Medulla oblongata (tissue), 1 donor: ENCODE data around the gene TLN1.

Source experiments
- DNase-seq: peaks from one replicate; pipeline ENCODE4 v3.0.0-alpha.2; 2015; ENCODE audit errors: extremely low spot score

Gene TLN1

DNA sequence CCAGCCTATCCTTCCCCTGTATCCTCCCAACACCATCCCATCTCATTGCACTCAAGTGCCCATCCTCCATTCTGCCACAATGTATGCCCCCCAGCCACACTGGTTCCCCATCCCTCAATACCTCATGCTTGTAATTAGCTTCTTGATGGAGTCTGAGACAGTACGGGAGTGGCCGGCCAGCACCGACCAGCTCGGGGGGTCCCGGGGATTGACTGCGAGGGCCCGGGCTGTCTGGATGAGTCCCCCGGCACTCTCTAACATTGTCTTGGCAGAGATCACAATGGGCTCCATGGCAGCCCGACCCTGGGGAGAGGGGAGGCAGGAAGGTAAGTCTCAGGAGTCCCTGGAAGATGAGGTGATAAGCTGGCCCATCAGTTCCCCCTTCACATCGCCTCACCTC, 25.0 kb downstream of the TLN1 start:
- no peak for DNase-seq

DNA sequence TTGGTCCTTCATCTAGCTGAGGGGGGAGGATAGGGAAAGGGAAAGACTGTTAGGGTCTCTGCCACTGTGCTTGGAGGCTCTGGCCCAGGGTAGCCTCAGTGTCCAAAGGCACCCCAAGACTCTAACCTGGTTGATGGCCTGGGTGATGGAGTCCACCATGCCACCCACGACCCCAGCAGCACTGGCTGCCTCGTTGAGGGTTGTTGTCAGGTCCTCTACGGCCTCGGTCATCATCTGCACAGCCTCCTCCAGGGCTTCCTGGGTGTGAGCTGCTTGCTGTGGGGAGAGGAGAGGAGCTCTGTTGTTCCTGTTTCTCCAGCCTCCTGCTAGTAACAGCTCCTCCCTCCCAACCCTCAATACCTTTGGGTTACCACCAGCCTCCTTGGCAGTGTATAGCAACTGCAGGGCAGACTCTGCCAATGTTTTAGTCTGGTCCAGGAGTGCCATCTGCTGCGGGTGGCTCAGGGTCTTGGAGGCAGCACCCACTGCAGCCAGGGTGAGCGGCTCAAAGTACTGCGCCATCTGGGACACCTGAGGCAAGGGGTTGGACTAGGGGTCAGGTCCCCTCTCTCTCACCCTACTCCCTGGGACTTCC, 26.1 kb downstream of the TLN1 start:
- no peak for DNase-seq

DNA sequence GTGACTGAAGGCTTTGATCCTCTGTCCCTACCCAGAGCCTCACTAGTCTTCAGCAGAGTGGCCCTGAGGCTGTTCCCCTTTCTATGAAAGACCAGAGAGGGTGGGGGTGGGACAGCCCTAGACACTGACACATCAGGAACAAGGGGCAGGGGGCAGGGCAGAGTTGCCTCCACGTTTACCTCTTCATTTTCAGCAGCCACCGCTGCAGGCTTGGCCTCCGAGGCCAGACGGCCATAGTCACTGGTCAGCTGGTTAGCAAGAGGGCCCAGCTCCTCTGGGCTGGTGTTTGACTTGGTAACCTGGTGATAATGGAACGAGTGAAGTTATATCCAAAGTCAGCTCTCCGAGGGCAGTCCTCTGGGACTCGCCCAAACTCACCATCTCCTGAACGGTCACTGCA, 26.6 kb downstream of the TLN1 start:
- no peak for DNase-seq

DNA sequence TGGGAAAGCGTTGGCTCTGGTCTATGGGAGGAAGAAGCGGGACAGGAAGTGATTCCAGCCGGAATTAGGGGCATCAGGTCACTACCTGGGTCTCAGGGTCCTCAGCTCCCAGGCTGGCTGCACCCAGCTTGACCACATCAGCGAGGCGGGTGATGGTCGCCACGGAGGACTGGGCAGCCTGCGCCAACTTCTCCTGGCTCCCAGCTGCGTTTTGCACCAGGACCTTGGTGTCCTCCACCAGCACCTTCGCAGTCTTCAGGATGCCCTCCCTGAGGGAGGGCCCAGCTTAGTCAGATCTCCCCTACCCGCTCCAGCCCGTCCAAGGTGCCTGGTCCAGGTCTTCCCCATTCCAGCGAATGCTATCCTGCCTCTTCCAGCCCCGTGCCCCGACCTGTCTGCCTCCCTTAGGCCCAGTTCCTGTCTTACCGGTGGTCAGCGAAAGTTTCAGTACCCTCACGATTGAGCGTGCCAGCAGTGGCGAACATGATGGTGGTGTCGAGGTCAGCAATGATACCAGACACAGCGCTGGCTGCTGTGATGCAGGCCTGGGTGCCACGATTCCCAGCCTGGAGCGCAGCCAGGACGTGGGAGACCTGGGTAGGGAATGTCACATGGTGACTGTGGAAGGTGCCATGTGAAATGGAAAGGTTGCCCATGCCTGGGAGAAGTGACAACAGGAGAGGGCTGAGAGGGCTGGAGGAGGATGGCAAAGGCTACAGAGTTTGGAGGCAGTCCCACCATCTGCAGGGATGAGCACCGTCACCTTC, 27.9 kb downstream of the TLN1 start:
- DNase-seq = no peak

DNA sequence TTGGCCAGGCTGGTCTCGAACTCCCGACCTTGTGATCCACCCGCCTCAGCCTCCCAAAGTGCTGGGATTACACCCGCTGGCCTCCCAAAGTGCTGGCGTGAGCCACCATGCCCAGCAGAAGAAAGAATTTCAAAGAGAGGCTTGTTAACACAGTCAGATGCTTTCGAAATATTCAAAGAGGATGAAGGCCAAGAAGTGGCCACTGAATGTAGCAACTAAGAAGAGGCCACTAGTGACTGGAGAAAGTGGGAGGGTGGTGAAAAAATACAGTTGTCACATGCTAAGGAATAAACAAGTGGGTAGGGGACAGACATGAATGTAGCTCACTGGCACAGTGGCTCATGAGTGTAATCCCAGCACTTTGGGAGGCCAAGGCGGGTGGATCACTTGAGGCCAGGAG, 29.3 kb downstream of the TLN1 start:
- DNase-seq = no peak

DNA sequence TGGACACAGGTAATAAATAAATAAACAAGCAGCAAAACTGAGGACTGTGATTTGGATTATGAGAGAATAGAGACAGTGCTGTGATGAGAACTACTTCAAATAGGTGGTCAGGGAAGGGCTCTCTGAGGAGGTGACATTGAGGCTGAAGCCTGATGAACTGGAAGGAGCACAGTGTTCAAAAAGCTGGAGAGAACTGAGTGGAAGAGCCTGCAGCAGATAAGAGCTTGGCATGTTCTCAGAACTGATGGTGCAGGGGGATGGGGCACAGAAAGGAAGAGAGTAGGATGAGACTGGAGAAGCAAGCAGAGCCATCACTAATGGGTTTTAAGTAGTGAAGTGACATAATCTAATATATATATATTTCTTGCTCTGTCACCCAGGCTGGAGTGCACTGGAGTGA, 31.1 kb downstream of the TLN1 start:
- no peak for DNase-seq

DNA sequence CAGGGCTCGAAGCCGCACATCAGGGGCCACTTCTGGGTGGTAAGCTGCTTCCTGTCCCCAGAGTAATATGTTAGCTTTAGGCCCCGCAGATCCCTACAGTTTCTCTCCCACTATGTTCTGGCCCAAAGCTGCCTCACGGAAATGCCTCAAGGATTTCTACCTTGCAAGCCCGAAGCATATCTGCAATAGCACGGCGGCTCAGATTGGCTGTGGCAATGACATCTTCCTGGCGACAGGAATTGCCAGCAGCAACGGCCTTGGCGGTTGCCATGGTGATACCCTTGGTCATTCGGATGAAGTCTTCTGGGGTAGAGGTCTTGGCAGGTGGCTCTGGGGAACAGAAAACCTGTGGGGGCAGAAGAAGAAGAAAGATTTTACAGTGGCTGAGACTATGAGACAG, 32.0 kb downstream of the TLN1 start:
- no peak for DNase-seq

DNA sequence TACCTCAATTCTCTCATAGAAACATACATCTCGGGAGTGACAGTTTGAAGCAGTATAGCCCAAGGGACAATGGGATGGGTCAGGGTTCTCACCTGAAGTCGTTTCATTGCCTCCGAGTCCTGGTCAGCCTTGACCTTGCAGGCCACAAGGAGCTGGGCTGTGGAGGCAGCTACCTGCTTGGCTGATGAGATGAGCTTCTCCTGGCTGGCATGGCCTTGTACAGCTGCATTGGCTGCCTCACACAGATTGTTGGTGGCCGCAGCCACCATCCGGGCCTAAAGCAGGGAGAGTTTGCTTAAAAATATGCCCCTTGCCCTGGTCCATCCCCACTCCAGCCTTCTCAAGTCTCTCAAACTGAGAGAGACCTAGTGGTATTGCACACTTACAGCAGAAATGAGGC, 33.8 kb downstream of the TLN1 start:
- DNase-seq = no peak

DNA sequence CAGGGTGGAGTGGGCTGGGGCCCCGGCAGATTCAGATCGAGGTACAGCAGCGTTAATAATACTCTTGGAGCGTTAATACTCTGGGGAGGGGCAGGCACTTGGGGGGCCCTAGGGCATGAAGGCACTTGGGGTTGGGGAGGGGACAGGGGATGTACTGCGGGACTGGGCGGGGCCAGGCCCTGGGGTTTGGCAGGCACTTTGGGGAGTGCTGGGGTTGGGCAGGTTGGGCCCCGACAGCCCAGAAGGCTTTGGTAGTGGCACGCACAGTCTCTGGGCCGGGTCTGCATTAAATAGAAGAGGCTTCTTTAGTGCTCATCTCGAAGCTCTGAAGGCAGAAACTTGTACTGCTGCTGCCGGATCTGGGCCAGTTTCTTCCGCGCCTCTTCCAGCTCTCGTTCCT, 34.5 kb downstream of the TLN1 start:
- DNase-seq = no peak

DNA sequence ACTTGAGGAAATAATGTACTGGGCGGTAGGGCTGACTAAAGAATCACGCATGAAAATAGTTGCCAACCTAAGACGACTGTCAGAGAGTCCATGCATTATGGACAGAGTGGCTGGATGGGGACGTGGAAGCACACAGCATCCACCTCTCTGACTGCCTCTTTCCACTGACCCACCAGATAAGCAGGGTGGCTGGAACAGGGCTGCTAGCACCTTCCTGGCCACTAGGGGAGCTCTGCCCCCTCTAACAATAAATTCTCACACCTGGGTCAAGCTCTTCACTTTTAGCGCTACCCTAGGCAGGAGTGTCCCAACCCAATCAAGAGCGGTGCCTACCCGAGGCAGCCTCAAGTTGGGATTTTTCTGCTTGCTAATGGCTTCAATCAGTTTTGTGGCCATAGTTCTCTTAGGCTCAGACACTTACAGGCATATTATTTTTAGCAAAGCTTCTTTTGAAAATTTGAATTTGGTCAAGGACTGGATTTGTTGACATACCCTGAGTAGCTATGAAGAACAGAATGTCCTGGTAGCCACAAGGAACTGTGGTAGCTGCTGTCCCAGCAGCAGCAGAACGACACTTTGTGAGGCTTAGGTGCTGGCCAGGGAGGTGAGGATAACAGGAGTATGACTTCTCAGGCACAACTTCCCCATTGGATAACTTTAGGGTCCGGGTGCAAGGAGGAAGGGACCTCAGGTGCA, 35.3 kb downstream of the TLN1 start:
- DNase-seq = peak; percentile 35

DNA sequence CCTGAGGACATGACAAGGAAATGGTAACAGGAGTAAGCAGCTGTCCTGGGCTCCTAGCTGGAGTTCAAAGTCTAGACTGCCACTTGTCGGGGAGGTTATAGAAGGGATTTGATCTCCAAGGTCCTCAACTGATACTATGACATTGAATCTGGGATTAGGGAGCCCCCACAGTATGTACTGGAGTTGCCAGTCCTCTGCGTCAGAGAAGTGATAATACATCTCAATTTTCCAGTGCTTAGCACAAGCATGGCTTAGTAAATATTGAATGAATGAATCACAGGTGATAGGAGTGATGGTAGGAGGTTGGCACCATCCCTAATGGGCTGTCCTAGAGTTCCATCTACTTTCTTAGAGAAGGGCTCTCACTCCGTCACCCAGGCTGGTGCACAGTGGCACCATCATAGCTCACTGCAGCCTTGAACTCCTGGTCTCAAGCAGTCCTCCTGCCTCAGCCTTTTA, 36.0 kb downstream of the TLN1 start:
- DNase-seq = no peak

DNA sequence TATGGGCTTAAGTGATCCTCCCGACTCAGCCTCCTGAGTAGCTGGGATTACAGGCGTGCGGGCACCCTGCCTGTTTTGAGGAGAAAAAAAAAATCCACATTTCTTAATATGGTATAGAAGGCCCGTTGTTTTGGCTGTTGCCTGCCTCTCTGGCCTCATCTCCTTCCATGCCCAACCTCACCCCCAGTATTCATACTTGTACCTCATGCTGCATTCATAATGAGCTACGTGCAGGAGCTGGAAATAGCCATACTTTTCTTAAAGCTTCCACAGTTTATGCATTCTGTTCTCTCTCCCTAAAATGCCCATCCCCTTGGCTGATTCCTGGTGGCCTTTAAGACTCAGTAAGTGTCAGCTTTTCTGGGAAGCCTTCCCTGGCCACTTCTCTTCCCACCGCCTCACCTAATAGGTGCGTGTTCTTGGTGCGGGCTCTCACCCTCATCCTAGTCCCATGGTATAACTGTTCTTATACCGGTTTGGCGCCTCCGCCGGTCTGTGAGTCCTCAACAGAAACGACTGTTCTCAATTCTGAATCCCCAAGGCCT, 40.2 kb downstream of the TLN1 start:
- DNase-seq = no peak

DNA sequence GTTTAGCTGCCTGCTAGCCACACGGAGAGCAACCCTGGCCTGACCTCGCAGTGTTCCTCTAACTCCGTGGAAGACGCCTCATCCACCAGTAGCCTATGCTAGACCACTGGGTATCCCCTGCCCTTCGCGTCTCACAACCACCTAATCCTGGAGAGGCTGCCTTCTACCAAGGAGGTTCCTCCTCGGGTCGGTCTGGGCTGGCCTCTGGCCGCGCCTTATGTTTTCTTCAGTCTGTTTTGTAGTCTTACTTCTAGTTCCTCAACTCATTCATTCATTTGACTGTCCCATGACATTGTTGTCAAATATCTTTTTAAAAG, 40.7 kb downstream of the TLN1 start:
- peak; percentile 9 for DNase-seq

DNA sequence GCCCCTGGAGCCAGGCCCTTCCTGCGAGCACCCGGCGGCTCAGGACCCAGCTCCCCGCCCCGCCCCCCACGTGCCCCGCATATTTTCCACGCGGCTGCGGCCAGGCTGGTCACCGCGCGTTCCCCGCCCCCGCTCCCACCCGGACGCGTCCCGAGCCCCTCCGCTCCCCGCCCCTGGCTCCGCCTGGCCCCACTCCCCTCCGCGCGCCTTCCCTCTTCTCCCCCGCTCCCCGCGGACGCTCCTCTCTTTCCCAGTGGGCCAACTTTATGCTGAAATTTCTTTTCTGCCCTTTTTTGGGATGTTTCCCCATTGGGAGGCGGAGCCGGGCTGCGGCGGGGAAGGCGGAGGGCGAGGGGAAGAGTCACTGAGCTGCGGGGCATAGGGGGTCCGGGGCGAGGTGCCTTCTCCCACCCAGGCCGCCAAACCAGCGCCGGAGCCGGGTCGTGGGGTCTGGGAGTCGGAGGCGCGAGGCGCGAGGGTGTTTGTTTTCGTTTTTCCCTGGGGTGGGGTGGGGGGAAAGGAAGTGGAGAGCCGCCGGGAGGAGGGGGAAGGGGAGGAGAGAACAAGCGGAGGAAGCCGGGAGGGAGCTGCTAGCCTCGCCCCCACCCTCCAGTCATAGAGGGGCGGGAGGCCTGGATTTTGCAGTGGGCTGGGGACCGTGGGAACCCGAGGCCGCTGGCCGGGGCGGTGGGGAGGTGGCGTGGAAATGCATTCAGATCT, 41.2 kb downstream of the TLN1 start:
- peak; percentile 46 for DNase-seq

DNA sequence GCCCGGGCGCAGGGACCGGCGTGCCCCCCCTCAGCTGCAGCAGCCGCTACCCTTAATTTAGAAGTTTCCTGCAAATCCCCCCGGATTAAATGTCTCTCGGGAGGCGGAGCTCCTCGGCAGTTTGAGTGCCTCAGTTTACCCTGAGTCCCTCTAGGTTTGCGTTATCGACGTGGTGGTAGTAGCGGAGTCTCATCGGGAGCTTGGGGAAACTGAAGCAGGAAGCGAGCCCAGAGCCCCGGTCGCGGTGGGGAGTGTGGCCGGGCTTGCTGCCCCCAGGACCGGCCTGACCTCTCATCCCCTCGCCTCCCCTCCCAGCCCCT, 41.7 kb downstream of the TLN1 start:
- no peak for DNase-seq

DNA sequence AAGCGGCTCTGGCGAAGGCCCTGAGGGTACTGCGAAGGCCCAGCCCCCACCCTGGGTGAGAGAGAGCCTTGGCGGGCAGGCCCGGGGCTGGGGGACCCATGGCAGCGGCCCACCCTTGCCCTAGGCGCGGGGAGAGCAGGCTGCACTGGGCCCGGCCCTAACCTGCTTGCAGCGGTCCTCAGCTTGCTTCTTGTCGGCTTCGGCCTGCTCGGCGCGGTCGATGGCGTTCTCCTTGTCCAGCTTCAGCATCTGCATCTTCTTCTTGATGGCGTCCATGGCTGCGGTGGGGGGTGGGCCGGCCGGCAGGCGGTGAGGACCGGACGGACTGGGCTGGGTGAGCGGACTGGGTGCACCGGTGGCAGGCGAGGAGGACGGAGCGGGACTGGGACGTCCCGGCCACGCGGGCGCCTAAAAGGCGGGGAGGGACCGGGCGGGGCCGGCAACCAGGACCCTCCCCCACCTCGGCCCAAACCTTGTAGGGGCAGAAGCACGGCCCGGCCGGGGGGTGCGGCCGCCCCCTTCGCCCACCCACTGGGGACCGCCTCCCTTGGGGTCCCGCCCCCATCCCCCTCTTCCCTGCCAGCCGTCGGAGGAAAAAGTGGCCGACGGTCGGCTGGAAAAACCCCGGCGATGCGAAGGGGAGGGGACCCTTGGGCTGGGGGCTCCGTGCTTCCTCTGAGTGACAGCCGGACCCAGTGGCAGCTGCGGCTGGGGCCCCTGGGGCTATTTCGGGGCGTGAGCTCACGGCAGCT, 42.3 kb downstream of the TLN1 start, which contains the start of gene TPM2:
TSS of gene TPM2 (minus strand) at position 384 of the 752 bp plus-strand sequence. CDS start at position 276, 108 bp downstream.
- no peak for DNase-seq

DNA sequence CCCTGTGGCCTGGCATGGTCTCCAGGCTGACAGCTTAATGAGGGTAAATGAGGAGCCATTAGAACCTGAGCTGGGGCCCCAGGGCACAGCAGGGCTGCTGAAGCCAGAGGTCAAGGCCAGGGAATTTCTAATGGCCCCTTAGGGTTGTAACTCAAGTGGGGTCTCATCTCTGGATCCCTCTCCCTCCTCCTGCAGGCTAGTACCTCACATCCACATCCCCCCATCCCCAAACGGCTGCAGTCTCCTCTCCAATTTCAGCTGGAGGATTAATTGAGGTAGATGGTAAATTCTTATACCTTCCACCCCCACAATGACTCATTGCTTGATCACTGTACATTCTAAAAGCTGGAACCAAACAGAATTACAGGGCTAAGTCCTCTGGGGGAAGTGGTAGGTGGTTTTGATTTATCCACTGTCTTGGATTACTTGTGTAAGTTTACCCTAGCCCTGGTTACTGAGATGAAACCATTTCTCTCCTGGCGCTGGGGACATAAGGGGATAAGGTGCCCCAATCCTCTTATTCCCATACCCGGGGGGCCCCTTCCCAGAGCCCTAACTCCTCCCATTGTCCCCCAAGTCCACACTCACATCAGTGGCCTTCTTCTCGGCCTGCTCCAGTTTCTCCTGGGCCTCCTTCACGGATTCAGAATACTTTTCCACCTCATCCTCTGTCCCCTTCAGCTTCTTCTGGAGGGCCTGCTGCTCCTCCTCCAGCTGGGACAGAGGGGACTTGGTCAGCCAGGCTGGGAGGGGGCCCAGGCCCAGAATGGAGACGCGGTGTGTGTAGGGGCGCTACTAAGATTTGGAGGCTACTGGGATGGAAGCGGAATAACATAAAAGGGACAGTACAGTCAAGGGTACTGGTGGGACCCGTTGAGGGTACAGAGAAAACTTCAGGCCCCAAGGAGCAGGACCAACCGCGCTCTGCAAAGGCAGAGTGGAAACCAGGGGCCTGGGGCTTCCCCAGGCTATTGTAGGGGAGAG, 43.1 kb downstream of the TLN1 start:
- DNase-seq = no peak

DNA sequence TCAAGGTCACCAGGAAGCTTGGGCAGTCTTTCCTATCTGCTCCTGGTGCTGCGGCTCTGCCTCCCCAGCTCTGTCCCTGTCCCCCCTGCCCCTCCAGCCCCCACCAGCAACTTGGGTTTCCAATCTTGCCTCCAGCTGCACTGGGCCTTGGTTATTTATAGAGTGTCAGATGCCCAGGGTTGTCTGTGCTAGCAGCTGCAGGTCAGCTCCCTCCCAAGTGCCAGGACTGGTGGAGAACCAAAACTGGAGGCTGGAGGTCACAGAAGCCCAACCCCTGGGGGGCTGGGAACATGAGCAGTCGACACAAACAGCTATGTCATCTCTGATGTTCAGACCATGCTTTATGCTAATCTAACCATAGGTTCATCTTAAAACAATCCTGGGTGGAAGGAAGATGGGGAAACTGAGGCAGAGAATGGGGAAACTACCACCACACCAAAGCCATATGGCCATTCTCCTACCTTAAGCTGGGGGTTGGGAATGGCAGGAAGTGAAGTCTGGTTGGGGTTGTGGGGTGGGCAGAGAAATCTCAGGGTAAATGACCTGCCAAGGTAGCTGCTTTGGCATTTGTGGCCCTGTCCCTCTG, 43.9 kb downstream of the TLN1 start:
- no peak for DNase-seq

DNA sequence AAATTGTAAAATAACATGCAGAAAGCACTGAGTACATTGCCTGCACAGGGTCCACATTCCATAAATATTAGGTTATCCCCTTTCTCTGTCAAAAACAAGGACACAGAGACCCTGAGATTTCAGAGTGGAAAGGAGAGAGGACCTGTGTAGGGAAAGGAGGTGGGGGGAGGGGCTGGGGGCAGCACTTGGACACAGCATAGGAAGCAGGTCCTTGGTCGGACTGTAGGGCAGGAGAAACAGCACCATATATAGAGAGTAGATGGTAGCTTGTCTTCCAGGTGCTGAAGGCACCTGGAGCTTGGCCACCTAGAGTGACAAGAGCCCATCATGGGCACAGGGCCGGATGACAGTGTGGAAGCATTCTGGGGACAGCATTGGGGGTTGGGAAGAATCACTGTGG, 44.7 kb downstream of the TLN1 start:
- no peak for DNase-seq
